ENCODE results near the gene PFN2.
"Not testable (repeated sequence)": the region's sequence is repeated elsewhere in the genome, so short reads cannot be mapped to it uniquely, and the experiment has no call there.

PFN2 gene

GRCh38 chr3:149955449-149955848 is 15.2 kb downstream of the PFN2 start:
- Histone ChIP-seq H3K36me3 (ENCODE audit: insufficient read depth, insufficient read length, low read length) (peaks cover 42% of the 10 kb centered on the region), H3K4me1 (ENCODE audit: insufficient read depth, insufficient read length) (no peaks in the 10 kb centered on the region), H3K9me3 (ENCODE audit: insufficient read depth, low read length) (no peaks in the 10 kb centered on the region), H3K9ac (ENCODE audit: insufficient read length, low read depth) (no peak overlapping the region), H3K27me3 (ENCODE audit: insufficient read depth, insufficient read length) (no peaks in the 10 kb centered on the region), H3K4me3 (ENCODE audit: insufficient read length, low read depth) (no peak overlapping the region)
- TF ChIP-seq YY1 (IDR thresholded peaks at IDR 0.05; ENCODE audit: insufficient read depth, insufficient read length) (no peak), SUZ12 (IDR thresholded peaks at IDR 0.05; ENCODE audit: extremely low read depth, insufficient read depth, insufficient read length) (no peak)
- DNase-seq (ENCODE audit: low read depth, low spot score), result no peak

GRCh38 chr3:149954812-149955211 is 15.9 kb downstream of the PFN2 start:
- Histone ChIP-seq H3K27me3 (ENCODE audit: insufficient read depth, insufficient read length) (no peaks in the 10 kb centered on the region), H3K9me3 (ENCODE audit: insufficient read depth, low read length) (no peaks in the 10 kb centered on the region), H3K36me3 (ENCODE audit: insufficient read depth, insufficient read length, low read length) (peaks cover 42% of the 10 kb centered on the region), H3K4me1 (ENCODE audit: insufficient read depth, insufficient read length) (no peaks in the 10 kb centered on the region), H3K9ac (ENCODE audit: insufficient read length, low read depth) (no peak overlapping the region), H3K4me3 (ENCODE audit: insufficient read length, low read depth) (no peak overlapping the region)
- TF ChIP-seq SUZ12 (IDR thresholded peaks at IDR 0.05; ENCODE audit: extremely low read depth, insufficient read depth, insufficient read length) (no peak), ZNF274 (IDR thresholded peaks at IDR 0.05; ENCODE audit: low read depth, low read length) (no peak), YY1 (IDR thresholded peaks at IDR 0.05; ENCODE audit: insufficient read depth, insufficient read length) (no peak)
- no peak for DNase-seq (ENCODE audit: low read depth, low spot score)

- no peak for DNase-seq (ENCODE audit: low read depth, low spot score)
- H3K9me3 ChIP-seq (ENCODE audit: insufficient read depth, low read length), result no peaks in the 10 kb centered on the region
- no peaks in the 10 kb centered on the region for H3K4me1 ChIP-seq (ENCODE audit: insufficient read depth, insufficient read length)
- no peak for TF ChIP-seq YY1 (IDR thresholded peaks at IDR 0.05; ENCODE audit: insufficient read depth, insufficient read length)
- no peak for TF ChIP-seq SUZ12 (IDR thresholded peaks at IDR 0.05; ENCODE audit: extremely low read depth, insufficient read depth, insufficient read length)
- TF ChIP-seq ZNF274 (IDR thresholded peaks at IDR 0.05; ENCODE audit: low read depth, low read length), result no peak
- no peak overlapping the region for H3K4me3 ChIP-seq (ENCODE audit: insufficient read length, low read depth)
- no peaks in the 10 kb centered on the region for H3K27me3 ChIP-seq (ENCODE audit: insufficient read depth, insufficient read length)
- no peak overlapping the region for H3K9ac ChIP-seq (ENCODE audit: insufficient read length, low read depth)
- H3K36me3 ChIP-seq (ENCODE audit: insufficient read depth, insufficient read length, low read length), result peaks cover 22% of the 10 kb centered on the region
Observed at GRCh38 chr3:149949181-149949580, 21.5 kb downstream of the PFN2 start.

- Histone ChIP-seq H3K27me3 (ENCODE audit: insufficient read depth, insufficient read length) (no peaks in the 10 kb centered on the region), H3K36me3 (ENCODE audit: insufficient read depth, insufficient read length, low read length) (peaks cover 13% of the 10 kb centered on the region), H3K9ac (ENCODE audit: insufficient read length, low read depth) (no peak overlapping the region), H3K4me1 (ENCODE audit: insufficient read depth, insufficient read length) (no peaks in the 10 kb centered on the region), H3K9me3 (ENCODE audit: insufficient read depth, low read length) (no peaks in the 10 kb centered on the region), H3K4me3 (ENCODE audit: insufficient read length, low read depth) (no peak overlapping the region)
- DNase-seq (ENCODE audit: low read depth, low spot score), result no peak
- TF ChIP-seq YY1 (IDR thresholded peaks at IDR 0.05; ENCODE audit: insufficient read depth, insufficient read length) (no peak), ZNF274 (IDR thresholded peaks at IDR 0.05; ENCODE audit: low read depth, low read length) (no peak), SUZ12 (IDR thresholded peaks at IDR 0.05; ENCODE audit: extremely low read depth, insufficient read depth, insufficient read length) (no peak)
Observed at GRCh38 chr3:149947231-149947630, 23.5 kb downstream of the PFN2 start.

GRCh38 chr3:149943966-149944365 is 26.7 kb downstream of the PFN2 start:
- H3K4me3 ChIP-seq (ENCODE audit: insufficient read length, low read depth); H3K27me3 ChIP-seq (ENCODE audit: insufficient read depth, insufficient read length); H3K9me3 ChIP-seq (ENCODE audit: insufficient read depth, low read length); H3K9ac ChIP-seq (ENCODE audit: insufficient read length, low read depth); DNase-seq (ENCODE audit: low read depth, low spot score); H3K4me1 ChIP-seq (ENCODE audit: insufficient read depth, insufficient read length); H3K36me3 ChIP-seq (ENCODE audit: insufficient read depth, insufficient read length, low read length): not testable (repeated sequence)

- Histone ChIP-seq H3K4me1 (ENCODE audit: insufficient read depth, insufficient read length) (no peaks in the 10 kb centered on the region), H3K9me3 (ENCODE audit: insufficient read depth, low read length) (no peaks in the 10 kb centered on the region), H3K36me3 (ENCODE audit: insufficient read depth, insufficient read length, low read length) (no peaks in the 10 kb centered on the region), H3K9ac (ENCODE audit: insufficient read length, low read depth) (no peak overlapping the region), H3K27me3 (ENCODE audit: insufficient read depth, insufficient read length) (no peaks in the 10 kb centered on the region), H3K4me3 (ENCODE audit: insufficient read length, low read depth) (no peak overlapping the region)
- no peak for TF ChIP-seq ZNF274 (IDR thresholded peaks at IDR 0.05; ENCODE audit: low read depth, low read length)
- no peak for TF ChIP-seq YY1 (IDR thresholded peaks at IDR 0.05; ENCODE audit: insufficient read depth, insufficient read length)
- TF ChIP-seq SUZ12 (IDR thresholded peaks at IDR 0.05; ENCODE audit: extremely low read depth, insufficient read depth, insufficient read length), result no peak
- DNase-seq (ENCODE audit: low read depth, low spot score), result no peak
Observed at GRCh38 chr3:149942409-149942808, 28.3 kb downstream of the PFN2 start.

GRCh38 chr3:149941946-149942345 is 28.7 kb downstream of the PFN2 start:
- H3K4me3 ChIP-seq (ENCODE audit: insufficient read length, low read depth), result no peak overlapping the region
- H3K9me3 ChIP-seq (ENCODE audit: insufficient read depth, low read length), result no peaks in the 10 kb centered on the region
- no peak overlapping the region for H3K9ac ChIP-seq (ENCODE audit: insufficient read length, low read depth)
- DNase-seq (ENCODE audit: low read depth, low spot score), result no peak
- H3K4me1 ChIP-seq (ENCODE audit: insufficient read depth, insufficient read length), result no peaks in the 10 kb centered on the region
- TF ChIP-seq YY1 (IDR thresholded peaks at IDR 0.05; ENCODE audit: insufficient read depth, insufficient read length), result no peak
- TF ChIP-seq ZNF274 (IDR thresholded peaks at IDR 0.05; ENCODE audit: low read depth, low read length), result no peak
- TF ChIP-seq SUZ12 (IDR thresholded peaks at IDR 0.05; ENCODE audit: extremely low read depth, insufficient read depth, insufficient read length), result no peak
- H3K27me3 ChIP-seq (ENCODE audit: insufficient read depth, insufficient read length), result no peaks in the 10 kb centered on the region
- H3K36me3 ChIP-seq (ENCODE audit: insufficient read depth, insufficient read length, low read length), result no peaks in the 10 kb centered on the region

- no peaks in the 10 kb centered on the region for H3K9me3 ChIP-seq (ENCODE audit: insufficient read depth, low read length)
- no peaks in the 10 kb centered on the region for H3K27me3 ChIP-seq (ENCODE audit: insufficient read depth, insufficient read length)
- no peaks in the 10 kb centered on the region for H3K4me1 ChIP-seq (ENCODE audit: insufficient read depth, insufficient read length)
- H3K4me3 ChIP-seq (ENCODE audit: insufficient read length, low read depth), result no peak overlapping the region
- no peaks in the 10 kb centered on the region for H3K36me3 ChIP-seq (ENCODE audit: insufficient read depth, insufficient read length, low read length)
- H3K9ac ChIP-seq (ENCODE audit: insufficient read length, low read depth), result no peak overlapping the region
- TF ChIP-seq SUZ12 (IDR thresholded peaks at IDR 0.05; ENCODE audit: extremely low read depth, insufficient read depth, insufficient read length), result no peak
- TF ChIP-seq ZNF274 (IDR thresholded peaks at IDR 0.05; ENCODE audit: low read depth, low read length), result no peak
- no peak for TF ChIP-seq YY1 (IDR thresholded peaks at IDR 0.05; ENCODE audit: insufficient read depth, insufficient read length)
- no peak for DNase-seq (ENCODE audit: low read depth, low spot score)
Observed at GRCh38 chr3:149941186-149941585, 29.5 kb downstream of the PFN2 start.

GRCh38 chr3:149938392-149939055 is 32.2 kb downstream of the PFN2 start:
- H3K9me3 ChIP-seq (ENCODE audit: insufficient read depth, low read length), result not testable (repeated sequence)

More at GRCh38 chr3:149938392-149939055, 32.2 kb downstream of the PFN2 start:
- not testable (repeated sequence) for H3K4me1 ChIP-seq (ENCODE audit: insufficient read depth, insufficient read length); DNase-seq (ENCODE audit: low read depth, low spot score); H3K9ac ChIP-seq (ENCODE audit: insufficient read length, low read depth); H3K27me3 ChIP-seq (ENCODE audit: insufficient read depth, insufficient read length); H3K4me3 ChIP-seq (ENCODE audit: insufficient read length, low read depth); H3K36me3 ChIP-seq (ENCODE audit: insufficient read depth, insufficient read length, low read length)

Measured in NT2/D1 (cell line).